ENCODE data around the gene APOBEC3G.
"Not testable (repeated sequence)": the region's sequence is repeated elsewhere in the genome, so short reads cannot be mapped to it uniquely, and the experiment has no call there.

DNA sequence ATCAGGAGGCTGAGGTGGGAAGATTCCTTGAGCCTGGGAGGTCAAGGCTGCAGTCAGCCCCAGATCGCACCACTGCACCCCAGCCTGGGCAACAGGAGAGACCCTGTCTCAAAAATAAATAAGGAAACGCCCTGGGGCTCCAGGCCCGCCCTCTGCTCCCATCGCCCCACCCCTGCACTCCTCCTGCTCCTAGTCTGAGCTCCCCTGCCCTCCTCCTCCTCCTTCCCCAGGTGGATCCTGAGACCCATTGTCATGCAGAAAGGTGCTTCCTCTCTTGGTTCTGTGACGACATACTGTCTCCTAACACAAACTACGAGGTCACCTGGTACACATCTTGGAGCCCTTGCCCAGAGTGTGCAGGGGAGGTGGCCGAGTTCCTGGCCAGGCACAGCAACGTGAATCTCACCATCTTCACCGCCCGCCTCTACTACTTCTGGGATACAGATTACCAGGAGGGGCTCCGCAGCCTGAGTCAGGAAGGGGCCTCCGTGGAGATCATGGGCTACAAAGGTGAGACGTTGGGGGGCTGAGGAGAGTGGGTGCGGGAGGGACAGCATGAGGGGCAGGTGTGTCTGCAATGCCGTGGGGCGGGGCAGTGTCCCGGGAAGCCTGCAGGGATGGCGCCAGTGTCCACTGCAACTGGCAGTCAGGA lies 25.1 kb upstream of the APOBEC3G start:
- TF ChIP-seq, protein P1, sequence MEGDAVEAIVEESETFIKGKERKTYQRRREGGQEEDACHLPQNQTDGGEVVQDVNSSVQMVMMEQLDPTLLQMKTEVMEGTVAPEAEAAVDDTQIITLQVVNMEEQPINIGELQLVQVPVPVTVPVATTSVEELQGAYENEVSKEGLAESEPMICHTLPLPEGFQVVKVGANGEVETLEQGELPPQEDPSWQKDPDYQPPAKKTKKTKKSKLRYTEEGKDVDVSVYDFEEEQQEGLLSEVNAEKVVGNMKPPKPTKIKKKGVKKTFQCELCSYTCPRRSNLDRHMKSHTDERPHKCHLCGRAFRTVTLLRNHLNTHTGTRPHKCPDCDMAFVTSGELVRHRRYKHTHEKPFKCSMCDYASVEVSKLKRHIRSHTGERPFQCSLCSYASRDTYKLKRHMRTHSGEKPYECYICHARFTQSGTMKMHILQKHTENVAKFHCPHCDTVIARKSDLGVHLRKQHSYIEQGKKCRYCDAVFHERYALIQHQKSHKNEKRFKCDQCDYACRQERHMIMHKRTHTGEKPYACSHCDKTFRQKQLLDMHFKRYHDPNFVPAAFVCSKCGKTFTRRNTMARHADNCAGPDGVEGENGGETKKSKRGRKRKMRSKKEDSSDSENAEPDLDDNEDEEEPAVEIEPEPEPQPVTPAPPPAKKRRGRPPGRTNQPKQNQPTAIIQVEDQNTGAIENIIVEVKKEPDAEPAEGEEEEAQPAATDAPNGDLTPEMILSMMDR (IDR thresholded peaks at IDR 0.05; ENCODE audit: insufficient read depth, low read length): not testable (repeated sequence)
- not testable (repeated sequence) for TF ChIP-seq POLR2AphosphoS5 (IDR thresholded peaks at IDR 0.05; ENCODE audit: low read depth); GABPA (IDR thresholded peaks at IDR 0.05; ENCODE audit: low read depth); SPI1 (IDR thresholded peaks at IDR 0.05; ENCODE audit: borderline replicate concordance, low read depth)
- TF ChIP-seq, protein P2, sequence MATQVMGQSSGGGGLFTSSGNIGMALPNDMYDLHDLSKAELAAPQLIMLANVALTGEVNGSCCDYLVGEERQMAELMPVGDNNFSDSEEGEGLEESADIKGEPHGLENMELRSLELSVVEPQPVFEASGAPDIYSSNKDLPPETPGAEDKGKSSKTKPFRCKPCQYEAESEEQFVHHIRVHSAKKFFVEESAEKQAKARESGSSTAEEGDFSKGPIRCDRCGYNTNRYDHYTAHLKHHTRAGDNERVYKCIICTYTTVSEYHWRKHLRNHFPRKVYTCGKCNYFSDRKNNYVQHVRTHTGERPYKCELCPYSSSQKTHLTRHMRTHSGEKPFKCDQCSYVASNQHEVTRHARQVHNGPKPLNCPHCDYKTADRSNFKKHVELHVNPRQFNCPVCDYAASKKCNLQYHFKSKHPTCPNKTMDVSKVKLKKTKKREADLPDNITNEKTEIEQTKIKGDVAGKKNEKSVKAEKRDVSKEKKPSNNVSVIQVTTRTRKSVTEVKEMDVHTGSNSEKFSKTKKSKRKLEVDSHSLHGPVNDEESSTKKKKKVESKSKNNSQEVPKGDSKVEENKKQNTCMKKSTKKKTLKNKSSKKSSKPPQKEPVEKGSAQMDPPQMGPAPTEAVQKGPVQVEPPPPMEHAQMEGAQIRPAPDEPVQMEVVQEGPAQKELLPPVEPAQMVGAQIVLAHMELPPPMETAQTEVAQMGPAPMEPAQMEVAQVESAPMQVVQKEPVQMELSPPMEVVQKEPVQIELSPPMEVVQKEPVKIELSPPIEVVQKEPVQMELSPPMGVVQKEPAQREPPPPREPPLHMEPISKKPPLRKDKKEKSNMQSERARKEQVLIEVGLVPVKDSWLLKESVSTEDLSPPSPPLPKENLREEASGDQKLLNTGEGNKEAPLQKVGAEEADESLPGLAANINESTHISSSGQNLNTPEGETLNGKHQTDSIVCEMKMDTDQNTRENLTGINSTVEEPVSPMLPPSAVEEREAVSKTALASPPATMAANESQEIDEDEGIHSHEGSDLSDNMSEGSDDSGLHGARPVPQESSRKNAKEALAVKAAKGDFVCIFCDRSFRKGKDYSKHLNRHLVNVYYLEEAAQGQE (IDR thresholded peaks at IDR 0.05; ENCODE audit: insufficient replicate concordance, low read depth): not testable (repeated sequence)

Measured in HL-60 (cell line).